Lower lobe of right lung (tissue), 2 donors: Measurements from ENCODE around the gene SLC51A. TPM values are rescaled to one million over a fixed set of nuclear protein-coding genes. Genes with fewer than 3 reads are reported as not detected.

Source experiments
- ATAC-seq, 2 donors: fragments of 200-7000 bp; cut with Tn5 transposase; one replicate each; pipeline ENCODE4 v1.9.1; 2020 to 2022; ENCODE audit warnings: mild to moderate bottlenecking in 2 of 2, moderate library complexity in 2 of 2
- DNase-seq: peaks from one replicate; pipeline ENCODE4 v3.0.0-alpha.2; 2020
- H3K27ac ChIP-seq: fragments of 200-600 bp; one replicate; pipeline ENCODE4 v1.8.0; 2022
- H3K27me3 ChIP-seq: fragments of 200-600 bp; one replicate; pipeline ENCODE4 v1.8.0; 2022; ENCODE audit warnings: low read depth
- H3K36me3 ChIP-seq: fragments of 200-600 bp; one replicate; pipeline ENCODE4 v1.8.0; 2022; ENCODE audit warnings: mild to moderate bottlenecking
- H3K4me1 ChIP-seq: fragments of 200-600 bp; one replicate; pipeline ENCODE4 v1.8.0; 2022
- H3K4me3 ChIP-seq: fragments of 200-600 bp; one replicate; pipeline ENCODE4 v1.8.0; 2022; ENCODE audit warnings: mild to moderate bottlenecking
- H3K9me3 ChIP-seq: fragments of 200-600 bp; one replicate; pipeline ENCODE4 v1.8.0; 2022
- intact Hi-C: fragments of 100-400 bp; cut with DNase I; formaldehyde crosslinking; loops from one replicate; pipeline ENCODE4 v1.11.0; 2022
- total RNA-seq: library from RNA; stranded (reverse); fragmentation: NEBNext Ultra II Directional; extraction: Animal tissue kit (Norgen Biotek cat#: 25700); gene quantifications from one replicate; pipeline ENCODE4 v1.2.1, GENCODE V29; 2021
- TF ChIP-seq, protein P1 (sequence below): fragments of 200-600 bp; IDR thresholded peaks from one replicate; pipeline ENCODE4 v1.8.0; 2022; ENCODE audit warnings: antibody characterized with exemption, mild to moderate bottlenecking
- donor health status: DM: no; HTN: yes; CAD: no; lungs with severe emphysema.

Gene SLC51A
- total RNA-seq, 1 donor from 2014 or later = 1.3 TPM

DNA sequence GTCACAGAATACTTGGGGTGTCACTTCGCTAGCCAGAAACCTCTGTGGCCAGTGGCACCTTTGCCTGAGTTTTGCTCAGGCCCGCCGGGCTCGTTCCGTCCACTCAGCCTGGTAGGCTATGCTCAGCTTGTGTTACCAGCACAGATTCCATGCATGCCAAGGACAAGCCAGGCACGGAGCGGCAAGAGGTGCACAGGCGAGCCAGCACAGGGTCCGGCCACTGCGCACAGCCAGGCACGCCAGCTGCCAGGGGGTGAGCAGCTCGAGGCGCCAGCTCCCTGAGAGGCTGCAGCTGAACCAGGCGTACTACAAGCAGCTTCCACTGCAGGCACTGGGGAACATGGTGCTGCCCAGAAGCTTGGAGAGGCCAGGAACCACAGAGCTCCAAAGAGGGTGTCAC, 56.5 kb downstream of the SLC51A start:
- intact Hi-C loops = no loop called here
- TF ChIP-seq, protein P1, sequence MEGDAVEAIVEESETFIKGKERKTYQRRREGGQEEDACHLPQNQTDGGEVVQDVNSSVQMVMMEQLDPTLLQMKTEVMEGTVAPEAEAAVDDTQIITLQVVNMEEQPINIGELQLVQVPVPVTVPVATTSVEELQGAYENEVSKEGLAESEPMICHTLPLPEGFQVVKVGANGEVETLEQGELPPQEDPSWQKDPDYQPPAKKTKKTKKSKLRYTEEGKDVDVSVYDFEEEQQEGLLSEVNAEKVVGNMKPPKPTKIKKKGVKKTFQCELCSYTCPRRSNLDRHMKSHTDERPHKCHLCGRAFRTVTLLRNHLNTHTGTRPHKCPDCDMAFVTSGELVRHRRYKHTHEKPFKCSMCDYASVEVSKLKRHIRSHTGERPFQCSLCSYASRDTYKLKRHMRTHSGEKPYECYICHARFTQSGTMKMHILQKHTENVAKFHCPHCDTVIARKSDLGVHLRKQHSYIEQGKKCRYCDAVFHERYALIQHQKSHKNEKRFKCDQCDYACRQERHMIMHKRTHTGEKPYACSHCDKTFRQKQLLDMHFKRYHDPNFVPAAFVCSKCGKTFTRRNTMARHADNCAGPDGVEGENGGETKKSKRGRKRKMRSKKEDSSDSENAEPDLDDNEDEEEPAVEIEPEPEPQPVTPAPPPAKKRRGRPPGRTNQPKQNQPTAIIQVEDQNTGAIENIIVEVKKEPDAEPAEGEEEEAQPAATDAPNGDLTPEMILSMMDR = no peak
- DNase-seq (no peak), ATAC-seq (peak in 1 of 2 donors; percentile 32)
- Histone ChIP-seq H3K9me3 (no peaks in the 10 kb centered on the region), H3K4me3 (no peak overlapping the region), H3K27ac (no peak overlapping the region), H3K4me1 (peaks cover 22% of the 10 kb centered on the region), H3K27me3 (no peaks in the 10 kb centered on the region), H3K36me3 (peaks cover 42% of the 10 kb centered on the region)

DNA sequence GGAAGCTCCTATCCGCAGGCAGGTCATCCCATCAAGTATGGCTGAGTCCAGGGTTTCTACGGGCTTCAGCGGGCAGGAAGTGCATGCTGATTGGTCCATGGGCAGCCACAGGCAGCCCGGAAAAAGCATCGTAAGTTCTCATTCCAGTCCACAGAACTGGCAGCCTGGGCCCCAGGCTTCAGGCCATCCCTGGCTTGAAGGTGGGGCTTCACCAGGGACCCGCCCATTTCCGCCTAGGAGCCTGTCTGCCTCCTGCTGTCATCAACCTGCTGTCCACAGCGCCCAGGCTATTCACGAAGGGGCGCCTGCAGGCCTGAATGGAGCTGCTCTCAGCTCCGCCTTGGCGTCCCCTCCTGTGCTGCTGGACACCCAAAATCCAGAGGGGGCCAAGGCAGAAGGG, 57.3 kb downstream of the SLC51A start:
- H3K4me3 ChIP-seq = no peak overlapping the region
- TF ChIP-seq, protein P1 = no peak
- intact Hi-C loops = no loop called here
- peaks cover 33% of the 10 kb centered on the region for H3K36me3 ChIP-seq
- H3K4me1 ChIP-seq = peaks cover 25% of the 10 kb centered on the region
- no peak for DNase-seq
- H3K27me3 ChIP-seq = no peaks in the 10 kb centered on the region
- H3K27ac ChIP-seq = peak overlapping the region; percentile 13
- peak in 1 of 2 donors; percentile 27 for ATAC-seq
- no peaks in the 10 kb centered on the region for H3K9me3 ChIP-seq

DNA sequence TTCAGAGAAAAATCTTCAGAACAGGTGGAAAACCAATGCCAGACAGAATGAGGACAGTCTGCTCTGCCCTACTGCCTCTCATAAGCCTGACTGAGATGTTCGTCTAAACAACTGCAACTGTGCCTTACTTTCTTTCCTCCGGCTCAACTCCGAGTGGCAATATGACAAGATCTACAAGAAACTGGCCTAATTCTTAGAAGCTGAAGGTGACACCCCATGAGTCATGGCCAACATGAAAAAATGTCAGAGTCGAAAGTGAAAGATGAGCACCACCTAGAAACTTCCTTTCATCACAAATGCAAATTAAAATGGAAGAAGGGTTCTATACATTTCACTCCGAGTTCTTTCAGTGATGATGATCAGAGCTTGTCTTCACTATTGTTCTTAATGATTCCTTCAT, 58.3 kb downstream of the SLC51A start:
- Histone ChIP-seq H3K36me3 (peaks cover 24% of the 10 kb centered on the region), H3K9me3 (no peaks in the 10 kb centered on the region), H3K4me3 (no peak overlapping the region), H3K27me3 (no peaks in the 10 kb centered on the region), H3K4me1 (peaks cover 29% of the 10 kb centered on the region), H3K27ac (peak overlapping the region; percentile 13)
- intact Hi-C loops = no loop called here
- TF ChIP-seq, protein P1 = no peak
- peak in 1 of 2 donors; percentile 26 for ATAC-seq
- DNase-seq = no peak

DNA sequence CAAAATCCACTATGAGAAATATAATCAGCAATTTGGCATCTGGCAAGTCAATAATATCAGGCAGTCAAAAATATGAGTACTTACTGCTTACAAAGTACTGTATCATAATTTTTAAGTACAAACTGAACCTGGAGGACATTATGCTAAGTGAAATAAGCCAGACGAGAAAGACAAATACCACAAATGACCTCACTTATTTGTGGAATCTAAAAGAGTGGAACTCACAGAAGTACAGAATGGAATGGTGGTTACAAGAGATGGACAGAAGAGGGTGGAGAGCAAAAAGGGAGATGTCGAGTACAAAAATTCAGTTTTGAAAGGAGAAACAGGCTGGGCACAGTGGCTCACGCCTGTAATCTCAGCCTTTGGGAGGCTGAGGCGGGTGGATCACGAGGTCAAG, 58.8 kb downstream of the SLC51A start:
- Histone ChIP-seq H3K27ac (no peak overlapping the region), H3K36me3 (peaks cover 19% of the 10 kb centered on the region), H3K9me3 (no peaks in the 10 kb centered on the region), H3K4me3 (no peak overlapping the region), H3K4me1 (peaks cover 35% of the 10 kb centered on the region), H3K27me3 (no peaks in the 10 kb centered on the region)
- intact Hi-C loops = no loop called here
- DNase-seq (no peak), ATAC-seq (no peak)
- TF ChIP-seq, protein P1 = no peak

DNA sequence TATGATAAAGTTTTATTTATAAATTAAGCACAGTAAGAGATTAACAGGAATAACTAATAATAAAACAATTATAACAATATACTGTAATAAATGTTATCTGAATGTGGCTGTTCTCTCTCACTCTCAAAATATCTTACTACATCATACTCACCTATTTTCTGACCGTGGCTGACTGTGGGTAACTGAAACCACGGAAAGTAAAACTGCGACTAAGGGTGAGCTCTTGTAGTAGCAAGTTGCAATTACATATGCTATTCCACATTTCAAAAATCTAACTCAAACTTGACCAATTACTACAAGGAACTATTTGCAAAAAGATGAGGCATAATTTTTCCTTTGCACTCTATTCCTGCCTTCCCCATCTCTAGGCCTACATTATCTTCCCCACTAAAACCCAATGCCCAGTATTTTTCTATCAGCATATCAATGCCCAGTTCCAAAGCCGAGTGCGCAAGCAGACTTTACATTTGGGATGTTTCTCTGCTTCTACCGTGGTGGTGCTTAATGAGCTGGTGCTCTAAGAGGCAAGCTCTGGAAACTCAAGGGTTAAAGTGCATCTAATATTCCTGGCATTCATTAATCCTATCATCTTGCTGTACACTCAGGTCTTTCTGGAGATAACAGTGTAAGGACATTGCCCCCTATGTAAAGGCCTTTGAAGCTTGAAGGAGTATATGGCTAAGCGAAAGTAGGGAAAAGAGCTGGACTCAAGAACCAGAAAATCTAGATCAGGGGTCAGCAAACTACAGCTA, 64.5 kb downstream of the SLC51A start:
- H3K4me1 ChIP-seq = peaks cover 54% of the 10 kb centered on the region
- intact Hi-C loops = no loop called here

More for the DNA sequence above, 64.5 kb downstream of the SLC51A start:
- peaks cover 3% of the 10 kb centered on the region for H3K36me3 ChIP-seq
- TF ChIP-seq, protein P1 = no peak
- no peaks in the 10 kb centered on the region for H3K9me3 ChIP-seq
- DNase-seq (no peak), ATAC-seq (no peak)
- no peak overlapping the region for H3K4me3 ChIP-seq
- no peaks in the 10 kb centered on the region for H3K27me3 ChIP-seq
- H3K27ac ChIP-seq = no peak overlapping the region
